Vagina (tissue), 2 donors: ENCODE results near the gene C14orf119.

Source experiments
- POLR2A ChIP-seq, 2 donors: fragments of 450-650 bp; IDR thresholded peaks; one replicate each; pipeline ENCODE4 v1.6.1; 2017; ENCODE audit warnings: antibody characterized with exemption in 2 of 2, mild to moderate bottlenecking in 2 of 2, moderate library complexity in 2 of 2
- POLR2AphosphoS5 ChIP-seq, 2 donors: sonication (generic); formaldehyde crosslinking; IDR thresholded peaks; one replicate each; pipeline ENCODE4 v1.9.0; 2017; ENCODE audit warnings: antibody characterized with exemption in 2 of 2, mild to moderate bottlenecking in 2 of 2, low read depth in 1 of 2; ENCODE audit not compliant: insufficient read depth in 1 of 2
- TF ChIP-seq, protein P1 (sequence below), 3 experiments: fragments of 450-650 bp in 2 of 3; fragments of 200-600 bp in 1 of 3; sonication (generic) in 1 of 3; IDR thresholded peaks; one replicate each; pipeline ENCODE4 v1.5.1; 2017 to 2019; ENCODE audit warnings: antibody characterized with exemption in 3 of 3, mild to moderate bottlenecking in 2 of 3, moderate library complexity in 2 of 3

DNA sequence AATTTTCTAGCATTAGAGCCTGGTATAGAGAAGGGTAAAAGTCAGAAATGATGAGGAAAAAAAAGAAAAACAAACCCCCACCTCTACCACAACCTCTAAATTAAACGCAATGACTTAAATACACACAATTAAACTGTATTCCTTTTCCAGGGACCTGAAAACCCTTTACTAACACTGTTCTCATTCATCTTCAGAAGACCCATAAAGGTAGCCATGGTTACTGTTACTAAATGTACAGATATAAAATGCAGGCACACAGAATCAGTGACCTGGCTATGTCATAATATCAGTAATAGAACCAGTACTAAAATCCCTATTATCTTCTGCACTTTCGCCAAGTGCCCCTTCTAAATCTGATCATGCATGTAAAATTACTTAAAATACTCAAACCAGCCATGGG, 1.8 kb upstream of the C14orf119 start:
- TF ChIP-seq, protein P1, sequence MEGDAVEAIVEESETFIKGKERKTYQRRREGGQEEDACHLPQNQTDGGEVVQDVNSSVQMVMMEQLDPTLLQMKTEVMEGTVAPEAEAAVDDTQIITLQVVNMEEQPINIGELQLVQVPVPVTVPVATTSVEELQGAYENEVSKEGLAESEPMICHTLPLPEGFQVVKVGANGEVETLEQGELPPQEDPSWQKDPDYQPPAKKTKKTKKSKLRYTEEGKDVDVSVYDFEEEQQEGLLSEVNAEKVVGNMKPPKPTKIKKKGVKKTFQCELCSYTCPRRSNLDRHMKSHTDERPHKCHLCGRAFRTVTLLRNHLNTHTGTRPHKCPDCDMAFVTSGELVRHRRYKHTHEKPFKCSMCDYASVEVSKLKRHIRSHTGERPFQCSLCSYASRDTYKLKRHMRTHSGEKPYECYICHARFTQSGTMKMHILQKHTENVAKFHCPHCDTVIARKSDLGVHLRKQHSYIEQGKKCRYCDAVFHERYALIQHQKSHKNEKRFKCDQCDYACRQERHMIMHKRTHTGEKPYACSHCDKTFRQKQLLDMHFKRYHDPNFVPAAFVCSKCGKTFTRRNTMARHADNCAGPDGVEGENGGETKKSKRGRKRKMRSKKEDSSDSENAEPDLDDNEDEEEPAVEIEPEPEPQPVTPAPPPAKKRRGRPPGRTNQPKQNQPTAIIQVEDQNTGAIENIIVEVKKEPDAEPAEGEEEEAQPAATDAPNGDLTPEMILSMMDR (IDR thresholded peaks at IDR 0.05): no peak
- TF ChIP-seq POLR2AphosphoS5 (IDR thresholded peaks at IDR 0.05; ENCODE audit: insufficient read depth in 1 of 2, low read depth in 1 of 2) (no peak), POLR2A (IDR thresholded peaks at IDR 0.05) (no peak)
